Mucosa of stomach (tissue), 1 donor: ENCODE results near the gene COL23A1.

Source experiments
- H3K27me3 ChIP-seq: one replicate; pipeline ENCODE4 v1.7.0; 2013; ENCODE audit warnings: mild to moderate bottlenecking, low read length; ENCODE audit not compliant: control insufficient read depth, insufficient read depth
- H3K36me3 ChIP-seq: one replicate; pipeline ENCODE4 v1.7.0; 2013; ENCODE audit warnings: low read length; ENCODE audit not compliant: control insufficient read depth, insufficient read depth
- H3K4me1 ChIP-seq: one replicate; pipeline ENCODE4 v1.7.0; 2013; ENCODE audit warnings: mild to moderate bottlenecking, low read length; ENCODE audit not compliant: control insufficient read depth, insufficient read depth
- H3K4me3 ChIP-seq: one replicate; pipeline ENCODE4 v1.7.0; 2013; ENCODE audit warnings: low read length
- H3K9ac ChIP-seq: one replicate; pipeline ENCODE4 v1.7.0; 2013; ENCODE audit warnings: mild to moderate bottlenecking, low read length, moderate library complexity
- H3K9me3 ChIP-seq: one replicate; pipeline ENCODE4 v1.7.0; 2013; ENCODE audit warnings: mild to moderate bottlenecking, low read length, moderate library complexity; ENCODE audit not compliant: control insufficient read depth
- donor health status: Pancreatic carcinoma.

Gene COL23A1

GRCh38 chr5:178428341-178429155 lies 161.6 kb downstream of the COL23A1 start:
- H3K36me3 ChIP-seq = no peaks in the 10 kb centered on the region
- H3K9ac ChIP-seq = no peak overlapping the region
- no peak overlapping the region for H3K4me3 ChIP-seq
- H3K27me3 ChIP-seq = no peaks in the 10 kb centered on the region
- H3K9me3 ChIP-seq = no peaks in the 10 kb centered on the region
- no peaks in the 10 kb centered on the region for H3K4me1 ChIP-seq

DNA sequence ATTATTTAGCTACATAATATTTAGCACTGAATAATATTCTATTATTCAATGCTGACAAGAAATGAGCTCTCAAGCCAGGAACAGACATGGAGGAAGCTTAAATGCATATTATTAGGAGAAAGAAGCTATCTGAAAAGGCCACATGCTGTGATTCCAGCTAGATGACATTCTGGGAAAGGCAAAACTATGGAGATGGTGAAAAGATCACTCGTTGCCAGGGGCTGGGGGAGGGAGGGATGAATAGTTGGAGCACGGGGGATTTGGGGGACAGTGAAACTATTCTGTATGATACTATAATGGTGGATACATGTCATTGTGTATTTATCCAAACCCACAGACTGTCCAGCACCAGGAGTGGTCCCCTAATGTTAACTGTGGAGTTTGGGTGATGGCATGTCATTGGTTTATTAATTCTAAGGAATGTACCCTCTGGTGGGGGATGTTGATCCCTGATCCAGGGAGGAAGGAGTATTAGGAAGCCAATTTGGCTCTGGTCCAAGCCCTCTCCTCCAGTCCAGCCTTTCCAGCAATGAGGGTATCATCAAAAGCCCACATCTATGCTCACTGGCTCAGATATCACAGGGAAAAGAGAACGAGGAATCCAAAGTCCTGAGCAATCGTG lies 162.5 kb downstream of the COL23A1 start:
- H3K27me3 ChIP-seq = no peaks in the 10 kb centered on the region
- no peak overlapping the region for H3K9ac ChIP-seq
- no peaks in the 10 kb centered on the region for H3K9me3 ChIP-seq
- no peak overlapping the region for H3K4me3 ChIP-seq
- no peaks in the 10 kb centered on the region for H3K36me3 ChIP-seq
- no peaks in the 10 kb centered on the region for H3K4me1 ChIP-seq

GRCh38 chr5:178426326-178427130 lies 163.7 kb downstream of the COL23A1 start:
- no peaks in the 10 kb centered on the region for H3K27me3 ChIP-seq
- no peaks in the 10 kb centered on the region for H3K36me3 ChIP-seq
- no peak overlapping the region for H3K4me3 ChIP-seq
- H3K9ac ChIP-seq = no peak overlapping the region
- H3K4me1 ChIP-seq = no peaks in the 10 kb centered on the region
- H3K9me3 ChIP-seq = no peaks in the 10 kb centered on the region

DNA sequence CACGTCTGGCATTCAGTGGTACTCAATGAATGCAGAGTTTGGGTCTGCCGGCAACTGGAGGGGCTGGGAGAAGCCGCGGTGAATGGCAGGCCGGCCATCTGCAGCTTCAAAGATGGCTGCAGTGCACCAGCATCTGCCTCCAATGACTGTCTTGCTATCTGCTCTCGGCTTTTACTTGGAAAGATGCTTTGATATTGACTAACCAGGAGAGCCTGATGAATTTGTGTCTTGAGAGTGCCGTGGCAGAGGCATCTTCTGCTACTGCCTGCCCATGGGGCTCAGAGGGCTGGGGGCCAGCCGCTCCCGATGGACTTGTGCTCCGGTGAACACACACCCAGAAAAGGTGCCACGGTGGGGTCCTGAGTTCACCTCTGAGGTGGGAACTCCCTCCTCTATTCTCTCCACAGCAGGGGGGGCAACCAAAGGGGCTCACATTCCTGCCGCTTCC lies 164.5 kb downstream of the COL23A1 start:
- H3K9me3 ChIP-seq = no peaks in the 10 kb centered on the region
- no peaks in the 10 kb centered on the region for H3K4me1 ChIP-seq
- peaks cover 4% of the 10 kb centered on the region for H3K27me3 ChIP-seq
- H3K4me3 ChIP-seq = no peak overlapping the region
- no peak overlapping the region for H3K9ac ChIP-seq
- no peaks in the 10 kb centered on the region for H3K36me3 ChIP-seq

GRCh38 chr5:178424810-178425177 lies 165.4 kb downstream of the COL23A1 start:
- H3K4me3 ChIP-seq = no peak overlapping the region
- H3K9me3 ChIP-seq = no peaks in the 10 kb centered on the region
- no peak overlapping the region for H3K9ac ChIP-seq
- H3K4me1 ChIP-seq = no peaks in the 10 kb centered on the region
- no peaks in the 10 kb centered on the region for H3K36me3 ChIP-seq
- H3K27me3 ChIP-seq = peaks cover 4% of the 10 kb centered on the region

DNA sequence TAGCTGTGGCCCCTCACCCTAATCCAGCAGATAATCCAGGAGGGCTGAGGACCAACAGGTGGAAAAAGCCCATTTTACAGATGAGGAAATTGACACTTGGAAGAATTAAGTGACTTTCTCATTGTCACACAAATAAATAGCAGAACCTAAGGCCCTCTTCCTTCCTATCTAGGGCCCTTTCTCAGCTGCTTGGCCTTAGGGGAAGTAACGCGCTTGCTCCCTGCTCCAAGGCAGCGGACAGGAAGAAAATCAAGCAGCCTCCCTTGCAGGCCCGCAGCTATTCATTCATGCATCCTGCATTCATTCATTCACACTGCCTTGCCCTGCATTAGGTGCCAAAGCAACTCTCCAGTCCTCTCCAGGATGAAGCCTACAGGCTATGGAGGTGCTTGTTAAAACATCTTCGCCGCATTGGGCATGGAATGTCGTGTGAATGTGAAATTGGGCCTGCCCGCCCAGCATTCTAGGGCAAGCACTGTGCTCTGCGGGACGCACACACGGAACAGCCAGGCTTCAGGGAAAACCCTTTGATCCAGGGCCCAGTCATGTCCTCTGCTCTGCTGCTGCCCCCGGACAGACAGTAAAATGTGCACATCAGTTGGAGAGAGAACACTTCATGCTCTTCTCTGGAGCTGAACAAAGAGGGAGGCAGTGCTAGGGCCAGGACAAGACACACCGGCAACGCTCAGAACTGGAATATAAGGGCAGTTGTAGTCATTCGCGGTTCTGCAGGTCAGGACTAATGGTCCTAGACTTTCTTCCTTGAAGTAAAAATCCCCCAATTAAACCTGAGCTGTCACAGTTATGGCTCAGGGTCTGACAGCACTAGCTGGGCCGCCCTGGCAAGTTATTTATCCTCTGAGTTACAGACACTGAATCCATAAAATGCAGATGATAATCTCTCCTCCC lies 166.0 kb downstream of the COL23A1 start:
- H3K27me3 ChIP-seq = peaks cover 8% of the 10 kb centered on the region
- H3K36me3 ChIP-seq = no peaks in the 10 kb centered on the region
- no peaks in the 10 kb centered on the region for H3K9me3 ChIP-seq
- H3K4me3 ChIP-seq = no peak overlapping the region
- no peaks in the 10 kb centered on the region for H3K4me1 ChIP-seq
- no peak overlapping the region for H3K9ac ChIP-seq

DNA sequence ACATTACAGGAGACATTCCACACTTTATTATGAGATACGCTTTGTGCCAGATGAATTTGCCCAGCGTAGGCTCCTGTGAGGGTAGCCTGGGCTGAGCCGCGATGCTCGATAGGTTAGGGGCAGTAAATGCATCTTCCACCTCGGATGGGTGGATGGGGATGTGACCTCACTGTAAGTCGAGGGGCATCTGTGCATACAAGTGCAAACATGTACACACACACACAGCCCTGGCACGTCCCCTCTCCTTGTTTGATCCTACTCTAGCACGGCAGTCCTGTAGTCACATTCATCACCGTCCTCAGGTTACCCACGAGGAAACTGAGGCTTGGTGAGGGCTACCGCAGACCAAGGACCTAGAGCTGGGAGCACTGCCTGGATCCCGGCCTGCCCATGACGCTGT lies 166.8 kb downstream of the COL23A1 start:
- Histone ChIP-seq H3K9me3 (no peaks in the 10 kb centered on the region), H3K4me1 (no peaks in the 10 kb centered on the region), H3K27me3 (peaks cover 16% of the 10 kb centered on the region), H3K36me3 (no peaks in the 10 kb centered on the region), H3K4me3 (no peak overlapping the region), H3K9ac (no peak overlapping the region)

DNA sequence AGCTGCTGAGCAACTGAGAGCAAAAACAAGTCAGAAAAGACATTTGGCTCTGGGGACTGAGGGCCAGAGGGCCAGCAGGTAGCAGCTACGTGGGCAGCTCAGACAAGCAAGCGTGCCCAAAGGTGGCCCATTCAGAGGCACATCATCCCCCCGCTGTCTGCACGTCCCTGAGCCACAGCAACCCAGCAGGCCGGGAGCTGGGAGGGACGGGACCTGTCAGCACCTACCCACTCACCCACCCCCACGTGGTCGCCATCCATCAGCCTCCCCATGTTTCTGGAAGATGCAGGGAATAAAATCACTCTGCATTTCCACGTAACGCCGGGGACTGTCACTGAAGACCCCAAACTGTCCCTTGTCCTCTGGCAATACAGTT lies 167.8 kb downstream of the COL23A1 start:
- H3K4me3 ChIP-seq = no peak overlapping the region
- H3K27me3 ChIP-seq = peaks cover 18% of the 10 kb centered on the region
- H3K36me3 ChIP-seq = no peaks in the 10 kb centered on the region
- H3K9me3 ChIP-seq = no peaks in the 10 kb centered on the region
- no peak overlapping the region for H3K9ac ChIP-seq
- H3K4me1 ChIP-seq = peaks cover 4% of the 10 kb centered on the region

DNA sequence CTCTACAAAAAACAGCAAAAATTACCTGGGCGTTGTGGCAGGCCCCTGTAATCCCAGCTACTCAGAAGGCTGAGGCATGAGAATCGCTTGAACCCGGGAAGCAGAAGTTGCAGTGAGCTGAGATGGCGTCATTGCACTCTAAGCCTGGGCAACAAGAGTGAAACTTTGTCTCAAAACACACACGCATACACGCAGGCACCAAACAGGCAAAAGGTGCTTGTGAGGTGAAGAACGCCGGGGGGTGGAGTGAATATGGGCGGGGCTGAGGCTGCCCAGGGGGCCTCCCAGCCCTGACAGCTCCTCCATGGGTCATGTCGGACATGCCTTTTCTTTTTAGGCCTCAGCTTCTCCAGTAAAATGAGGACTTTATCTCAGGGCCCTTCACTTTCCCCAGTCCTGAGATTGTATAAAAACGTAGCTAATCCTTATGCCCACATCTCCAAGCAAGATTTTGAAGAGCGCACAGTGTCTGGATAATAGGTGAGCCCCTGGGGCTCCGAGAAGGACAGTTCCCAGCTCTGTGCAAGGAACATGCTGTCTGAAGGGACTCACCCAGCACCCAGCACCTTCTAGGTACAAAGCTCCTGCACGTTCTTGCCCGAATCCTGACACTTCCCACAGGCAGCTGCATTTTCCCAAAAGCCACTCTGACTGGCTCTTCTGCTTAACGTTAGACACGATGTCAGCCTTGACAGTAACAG lies 168.3 kb downstream of the COL23A1 start:
- H3K4me1 ChIP-seq = peaks cover 8% of the 10 kb centered on the region
- no peak overlapping the region for H3K4me3 ChIP-seq
- peaks cover 18% of the 10 kb centered on the region for H3K27me3 ChIP-seq
- no peak overlapping the region for H3K9ac ChIP-seq
- no peaks in the 10 kb centered on the region for H3K36me3 ChIP-seq
- H3K9me3 ChIP-seq = no peaks in the 10 kb centered on the region

DNA sequence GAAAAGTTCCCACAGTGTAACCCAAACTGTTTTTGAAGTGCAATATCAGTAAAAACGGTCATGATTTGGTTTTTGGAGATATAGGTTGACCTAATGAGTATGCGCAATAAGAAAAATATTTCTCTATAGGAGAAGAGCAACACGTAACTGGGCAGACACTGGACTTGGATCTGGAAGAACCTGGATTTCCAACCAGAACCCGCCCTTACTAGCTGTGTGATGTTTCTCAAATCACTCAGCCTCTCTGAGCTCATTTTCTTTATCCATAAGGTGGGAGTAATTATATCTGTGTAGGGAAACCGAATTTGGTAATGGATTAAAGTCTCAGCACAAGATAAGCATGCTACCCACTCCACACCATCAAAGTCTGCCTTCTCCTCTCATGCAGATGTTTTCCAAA lies 169.1 kb downstream of the COL23A1 start:
- Histone ChIP-seq H3K9me3 (no peaks in the 10 kb centered on the region), H3K36me3 (no peaks in the 10 kb centered on the region), H3K4me3 (no peak overlapping the region), H3K27me3 (peaks cover 18% of the 10 kb centered on the region), H3K9ac (no peak overlapping the region), H3K4me1 (peaks cover 8% of the 10 kb centered on the region)

DNA sequence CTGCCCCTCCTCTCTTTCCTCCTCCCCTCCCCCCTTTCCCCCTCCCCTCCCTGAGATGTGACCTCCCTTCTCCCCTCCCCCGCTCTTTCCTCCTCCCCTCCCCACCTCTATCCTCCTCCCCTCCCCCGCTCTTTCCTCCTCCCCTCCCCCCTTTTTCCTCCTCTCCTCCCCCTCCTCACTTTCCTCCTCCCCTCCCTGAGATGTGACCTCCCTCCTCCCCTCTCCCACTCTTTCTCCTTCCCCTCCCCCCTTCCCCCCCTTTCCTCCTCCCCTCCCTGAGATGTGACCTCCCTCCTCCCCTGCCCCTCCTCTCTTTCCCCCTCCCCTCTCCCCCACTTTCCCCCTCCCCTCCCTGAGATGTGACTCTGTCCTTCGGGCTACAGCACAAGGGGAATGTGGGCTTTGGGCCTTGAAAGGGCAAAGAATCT lies 169.8 kb downstream of the COL23A1 start:
- peaks cover 18% of the 10 kb centered on the region for H3K27me3 ChIP-seq
- no peak overlapping the region for H3K9ac ChIP-seq

More for the DNA sequence above, 169.8 kb downstream of the COL23A1 start:
- Histone ChIP-seq H3K36me3 (no peaks in the 10 kb centered on the region), H3K4me3 (no peak overlapping the region), H3K9me3 (no peaks in the 10 kb centered on the region), H3K4me1 (peaks cover 8% of the 10 kb centered on the region)
